DOHH2 (cell line): ENCODE measurements around the gene RAPGEF3.

Experiments
- EZH2phosphoT487 ChIP-seq: fragments of 200-600 bp; sonication (generic); IDR thresholded peaks from 2 replicates; pipeline ENCODE4 v1.6.1; 2017; ENCODE audit warnings: borderline replicate concordance, mild to moderate bottlenecking, antibody characterized with exemption, low read length, moderate library complexity, mixed read lengths
- TF ChIP-seq, protein P1 (sequence below): fragments of 200-600 bp; sonication (generic); IDR thresholded peaks from one replicate; pipeline ENCODE4 v1.5.1; 2014; ENCODE audit warnings: antibody characterized with exemption, mild to moderate bottlenecking, low read depth, low read length; ENCODE audit not compliant: poor library complexity, severe bottlenecking

GRCh38 chr12:47746523-47746922 is 12.2 kb downstream of the RAPGEF3 start:
- TF ChIP-seq, protein P1, sequence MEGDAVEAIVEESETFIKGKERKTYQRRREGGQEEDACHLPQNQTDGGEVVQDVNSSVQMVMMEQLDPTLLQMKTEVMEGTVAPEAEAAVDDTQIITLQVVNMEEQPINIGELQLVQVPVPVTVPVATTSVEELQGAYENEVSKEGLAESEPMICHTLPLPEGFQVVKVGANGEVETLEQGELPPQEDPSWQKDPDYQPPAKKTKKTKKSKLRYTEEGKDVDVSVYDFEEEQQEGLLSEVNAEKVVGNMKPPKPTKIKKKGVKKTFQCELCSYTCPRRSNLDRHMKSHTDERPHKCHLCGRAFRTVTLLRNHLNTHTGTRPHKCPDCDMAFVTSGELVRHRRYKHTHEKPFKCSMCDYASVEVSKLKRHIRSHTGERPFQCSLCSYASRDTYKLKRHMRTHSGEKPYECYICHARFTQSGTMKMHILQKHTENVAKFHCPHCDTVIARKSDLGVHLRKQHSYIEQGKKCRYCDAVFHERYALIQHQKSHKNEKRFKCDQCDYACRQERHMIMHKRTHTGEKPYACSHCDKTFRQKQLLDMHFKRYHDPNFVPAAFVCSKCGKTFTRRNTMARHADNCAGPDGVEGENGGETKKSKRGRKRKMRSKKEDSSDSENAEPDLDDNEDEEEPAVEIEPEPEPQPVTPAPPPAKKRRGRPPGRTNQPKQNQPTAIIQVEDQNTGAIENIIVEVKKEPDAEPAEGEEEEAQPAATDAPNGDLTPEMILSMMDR, result no peak
- TF ChIP-seq EZH2phosphoT487, result no peak
